Spleen (tissue), 10 donors: ENCODE measurements around the gene KRT31. TPM values are rescaled to one million over a fixed set of nuclear protein-coding genes. Genes with fewer than 3 reads are reported as not detected.

Experiments used
- polyA plus RNA-seq, 3 donors: library from polyadenylated mRNA; stranded (reverse); fragments of 200-250 nt; gene quantifications; one replicate each; pipeline ENCODE4 v1.2.1, GENCODE V29; 2013
- total RNA-seq, 7 donors: library from RNA; depleted of rRNA in 3 of 7; stranded (reverse); fragments of >200 nt in 3 of 7; fragmentation: NEBNext Ultra II Directional in 4 of 7; extraction: Animal tissue kit (Norgen Biotek cat#: 25700) in 4 of 7; gene quantifications; one replicate each; pipeline versions ENCODE4 v1.1.0 to v1.2.1, GENCODE V29; 2016 to 2021
- donor health status: healthy with polysubstance abuse.
- donor health status: DM: no; HTN: no; CAD: no; lungs with moderate emphysema.
- donor health status: DM: no; HTN: no; CAD: no.
- donor health status: Bipolar disorder and iron deficiency.
- donor health status: healthy.
- donor health status: DM: no; HTN: no; CAD: no.
- donor health status: DM: yes; HTN: yes; CAD: no.

The KRT31 gene
- total and polyA plus RNA-seq, 10 donors, result not detected

Other genes starting within 250 kb of the KRT31 start
Only the 30 nearest of the 31 such genes appear.
- gene KRTAP4-4, start 236.9 kb downstream of the KRT31 start, total RNA-seq, result not detected
- gene KRTAP4-4, start 236.9 kb downstream of the KRT31 start, polyA plus RNA-seq, result not detected
- gene KRTAP4-3, start 229.4 kb downstream of the KRT31 start, total RNA-seq, result not detected
- not detected for gene KRTAP4-3, start 229.4 kb downstream of the KRT31 start, polyA plus RNA-seq
- gene KRTAP4-2, start 219.4 kb downstream of the KRT31 start, total RNA-seq, result not detected
- gene KRTAP4-2, start 219.4 kb downstream of the KRT31 start, polyA plus RNA-seq, result not detected
- not detected for gene KRTAP4-1, start 212.7 kb downstream of the KRT31 start, total RNA-seq
- not detected for gene KRTAP4-1, start 212.7 kb downstream of the KRT31 start, polyA plus RNA-seq
- gene KRTAP9-1, start 207.7 kb downstream of the KRT31 start, total RNA-seq, result not detected
- gene KRTAP9-1, start 207.7 kb downstream of the KRT31 start, polyA plus RNA-seq, result not detected
- gene KRTAP9-2, start 171.0 kb downstream of the KRT31 start, total RNA-seq, result not detected
- gene KRTAP9-2, start 171.0 kb downstream of the KRT31 start, polyA plus RNA-seq, result not detected
- not detected for gene KRTAP9-3, start 165.2 kb downstream of the KRT31 start, total RNA-seq
- not detected for gene KRTAP9-3, start 165.2 kb downstream of the KRT31 start, polyA plus RNA-seq
- gene KRTAP9-8, start 159.6 kb downstream of the KRT31 start, total RNA-seq, result not detected
- not detected for gene KRTAP9-8, start 159.6 kb downstream of the KRT31 start, polyA plus RNA-seq
- gene KRTAP9-4, start 147.9 kb downstream of the KRT31 start, total RNA-seq, result not detected
- gene KRTAP9-4, start 147.9 kb downstream of the KRT31 start, polyA plus RNA-seq, result not detected
- gene KRTAP9-9, start 142.2 kb downstream of the KRT31 start, total RNA-seq, result not detected
- not detected for gene KRTAP9-9, start 142.2 kb downstream of the KRT31 start, polyA plus RNA-seq
- not detected for gene KRTAP9-6, start 132.2 kb downstream of the KRT31 start, total RNA-seq
- not detected for gene KRTAP9-6, start 132.2 kb downstream of the KRT31 start, polyA plus RNA-seq
- gene KRTAP9-7, start 121.9 kb downstream of the KRT31 start, total RNA-seq, result not detected
- not detected for gene KRTAP9-7, start 121.9 kb downstream of the KRT31 start, polyA plus RNA-seq
- gene KRTAP29-1, start 94.8 kb downstream of the KRT31 start, total RNA-seq, result not detected
- gene KRTAP29-1, start 94.8 kb downstream of the KRT31 start, polyA plus RNA-seq, result not detected
- gene KRTAP16-1, start 88.3 kb downstream of the KRT31 start, total RNA-seq, result not detected
- gene KRTAP16-1, start 88.3 kb downstream of the KRT31 start, polyA plus RNA-seq, result not detected
- gene KRTAP17-1, start 81.9 kb downstream of the KRT31 start, total RNA-seq, result not detected
- not detected for gene KRTAP17-1, start 81.9 kb downstream of the KRT31 start, polyA plus RNA-seq
- gene KRT33A, start 46.8 kb downstream of the KRT31 start, total RNA-seq, result not detected
- gene KRT33A, start 46.8 kb downstream of the KRT31 start, polyA plus RNA-seq, result not detected
- gene KRT33B, start 27.8 kb downstream of the KRT31 start, total RNA-seq, result not detected
- not detected for gene KRT33B, start 27.8 kb downstream of the KRT31 start, polyA plus RNA-seq
- gene KRT34, start 15.3 kb downstream of the KRT31 start, total RNA-seq, result not detected
- not detected for gene KRT34, start 15.3 kb downstream of the KRT31 start, polyA plus RNA-seq
- gene KRT37, start 27.0 kb upstream of the KRT31 start, total RNA-seq, result not detected
- not detected for gene KRT37, start 27.0 kb upstream of the KRT31 start, polyA plus RNA-seq
- under 1 TPM in 2 of 7 donors, not detected in 5; 0.26 to 0.39 TPM for gene KRT38, start 43.4 kb upstream of the KRT31 start, total RNA-seq
- gene KRT38, start 43.4 kb upstream of the KRT31 start, polyA plus RNA-seq, result not detected
- gene KRT32, start 69.8 kb upstream of the KRT31 start, total RNA-seq, result not detected
- gene KRT32, start 69.8 kb upstream of the KRT31 start, polyA plus RNA-seq, result not detected
- under 1 TPM in 1 of 7 donors, not detected in 6; 0.19 TPM for gene KRT35, start 83.5 kb upstream of the KRT31 start, total RNA-seq
- gene KRT35, start 83.5 kb upstream of the KRT31 start, polyA plus RNA-seq, result under 1 TPM in 1 of 3 donors, not detected in 2; 0.19 TPM
- gene KRT36, start 92.3 kb upstream of the KRT31 start, total RNA-seq, result 1 to 10 TPM in 2 of 7 donors, under 1 TPM in 4, not detected in 1; 0.27 to 2.7 (median 0.44) TPM
- under 1 TPM; 0.20 to 0.51 (median 0.22) TPM for gene KRT36, start 92.3 kb upstream of the KRT31 start, polyA plus RNA-seq
- gene KRT13, start 108.0 kb upstream of the KRT31 start, total RNA-seq, result not detected
- 10 to 100 TPM in 1 of 3 donors, 1 to 10 TPM in 2; 1.6 to 26.4 (median 3.8) TPM for gene KRT13, start 108.0 kb upstream of the KRT31 start, polyA plus RNA-seq
- not detected for gene KRT15, start 121.3 kb upstream of the KRT31 start, total RNA-seq
- gene KRT15, start 121.3 kb upstream of the KRT31 start, polyA plus RNA-seq, result 1 to 10 TPM in 1 of 3 donors, under 1 TPM in 2; 0.07 to 1.3 (median 0.11) TPM
- gene KRT19, start 130.7 kb upstream of the KRT31 start, total RNA-seq, result 1 to 10 TPM in 3 of 7 donors, under 1 TPM in 3, not detected in 1; 0.44 to 2.8 (median 0.83) TPM
- gene KRT19, start 130.7 kb upstream of the KRT31 start, polyA plus RNA-seq, result 1 to 10 TPM in 2 of 3 donors, under 1 TPM in 1; 0.20 to 3.9 (median 1.9) TPM
- gene KRT9, start 174.5 kb upstream of the KRT31 start, total RNA-seq, result not detected
- not detected for gene KRT9, start 174.5 kb upstream of the KRT31 start, polyA plus RNA-seq
- under 1 TPM in 1 of 7 donors, not detected in 6; 0.79 TPM for gene KRT14, start 189.3 kb upstream of the KRT31 start, total RNA-seq
- gene KRT14, start 189.3 kb upstream of the KRT31 start, polyA plus RNA-seq, result under 1 TPM; 0.06 to 0.17 (median 0.16) TPM
- gene KRT16, start 215.2 kb upstream of the KRT31 start, total RNA-seq, result not detected
- gene KRT16, start 215.2 kb upstream of the KRT31 start, polyA plus RNA-seq, result under 1 TPM in 2 of 3 donors, not detected in 1; 0.07 to 0.19 TPM
- gene KRT17, start 227.0 kb upstream of the KRT31 start, total RNA-seq, result 1 to 10 TPM in 1 of 7 donors, not detected in 6; 1.2 TPM
- under 1 TPM in 2 of 3 donors, not detected in 1; 0.58 to 0.70 TPM for gene KRT17, start 227.0 kb upstream of the KRT31 start, polyA plus RNA-seq